HG03439 (cell line): Measurements from ENCODE around the gene SPATA13.

Experiments used
- ATAC-seq: cut with Tn5 transposase; IDR thresholded peaks from one replicate; pipeline ENCODE4 v1.9.1; 2021; ENCODE audit warnings: mild to moderate bottlenecking, moderate library complexity; ENCODE audit not compliant: unreplicated experiment

Gene SPATA13

DNA sequence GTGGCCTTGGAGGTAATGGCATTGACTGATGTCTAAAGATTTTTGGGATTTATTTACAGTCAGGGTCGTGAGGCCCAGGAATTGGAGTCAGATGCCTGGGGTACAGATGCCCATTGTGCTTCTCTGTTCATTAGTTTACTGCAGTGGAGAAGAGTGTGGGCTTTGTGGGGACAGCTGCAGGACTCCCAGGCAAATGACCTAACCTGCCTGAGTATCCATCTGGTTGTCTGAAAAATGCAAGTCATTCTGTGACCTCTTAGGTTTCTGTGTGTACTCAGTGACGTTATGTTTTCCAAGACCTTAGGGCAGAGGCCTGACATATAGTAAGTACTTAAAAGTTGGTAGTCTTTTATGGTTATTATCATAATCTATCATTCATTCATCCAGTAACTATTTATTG, 60.5 kb downstream of the SPATA13 start:
- ATAC-seq: no peak

DNA sequence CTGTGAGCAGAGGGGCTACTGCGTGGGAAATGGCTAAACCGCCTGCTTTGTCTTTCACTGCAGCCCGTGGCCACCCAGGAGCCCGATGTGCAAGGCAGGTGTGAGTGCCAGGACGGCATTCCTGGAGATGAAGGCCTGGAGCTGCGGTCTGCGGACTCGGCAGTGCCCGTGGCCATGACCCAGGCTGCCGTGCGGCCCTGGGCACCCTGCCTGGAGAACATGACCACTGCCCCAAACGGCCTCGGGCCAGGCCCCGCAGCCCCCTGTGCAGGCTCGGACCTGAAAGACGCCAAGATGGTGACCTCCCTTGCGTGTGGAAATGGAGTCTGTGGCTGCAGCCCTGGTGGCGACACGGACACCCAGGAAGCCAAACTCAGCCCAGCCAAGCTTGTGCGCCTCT, 62.2 kb downstream of the SPATA13 start:
- no peak for ATAC-seq

- no peak for ATAC-seq
Measured at GRCh38 chr13:24223341-24224231, 63.1 kb downstream of the SPATA13 start.

GRCh38 chr13:24224232-24224680, 63.7 kb downstream of the SPATA13 start:
- ATAC-seq: no peak

DNA sequence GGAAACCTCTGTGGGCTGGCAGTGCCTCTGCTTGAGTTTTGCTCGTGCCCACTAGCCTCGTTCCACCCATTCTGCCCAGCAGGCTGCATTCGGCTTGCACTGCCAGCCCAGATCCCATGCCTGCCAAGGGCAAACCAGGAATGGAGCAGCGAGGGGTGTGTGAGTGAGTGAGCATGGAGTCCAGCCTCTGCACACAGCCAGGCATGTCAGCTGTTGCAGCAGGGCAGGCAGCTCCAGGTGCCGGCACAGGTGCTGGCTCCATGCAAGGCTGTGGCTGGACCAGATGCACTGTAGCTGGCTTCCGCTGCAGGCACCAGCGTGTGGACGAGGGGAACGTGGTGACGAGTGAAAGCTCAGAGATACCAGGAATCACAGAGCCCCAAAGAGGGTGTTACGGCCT, 64.5 kb downstream of the SPATA13 start:
- no peak for ATAC-seq

- no peak for ATAC-seq
Measured at GRCh38 chr13:24225930-24226329, 65.4 kb downstream of the SPATA13 start.

DNA sequence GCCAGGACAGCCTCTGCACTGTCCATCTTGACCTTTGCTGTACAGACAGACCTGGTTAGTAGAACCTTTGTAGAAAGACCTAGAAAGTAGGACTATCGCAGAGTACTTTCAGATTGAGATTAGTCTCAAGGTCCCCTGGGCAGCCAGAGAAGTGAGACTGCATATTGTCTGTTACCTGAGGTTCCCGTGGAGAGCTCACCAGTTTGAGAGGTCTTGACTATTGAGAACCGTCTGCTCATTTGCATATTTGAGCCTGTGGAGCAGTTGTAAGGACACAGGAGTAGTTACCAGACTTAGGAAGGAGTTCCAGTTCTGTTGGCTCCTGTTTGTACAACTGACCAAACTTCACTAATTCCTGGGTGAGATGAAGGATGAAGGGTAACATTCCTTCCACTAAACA, 66.2 kb downstream of the SPATA13 start:
- no peak for ATAC-seq

DNA sequence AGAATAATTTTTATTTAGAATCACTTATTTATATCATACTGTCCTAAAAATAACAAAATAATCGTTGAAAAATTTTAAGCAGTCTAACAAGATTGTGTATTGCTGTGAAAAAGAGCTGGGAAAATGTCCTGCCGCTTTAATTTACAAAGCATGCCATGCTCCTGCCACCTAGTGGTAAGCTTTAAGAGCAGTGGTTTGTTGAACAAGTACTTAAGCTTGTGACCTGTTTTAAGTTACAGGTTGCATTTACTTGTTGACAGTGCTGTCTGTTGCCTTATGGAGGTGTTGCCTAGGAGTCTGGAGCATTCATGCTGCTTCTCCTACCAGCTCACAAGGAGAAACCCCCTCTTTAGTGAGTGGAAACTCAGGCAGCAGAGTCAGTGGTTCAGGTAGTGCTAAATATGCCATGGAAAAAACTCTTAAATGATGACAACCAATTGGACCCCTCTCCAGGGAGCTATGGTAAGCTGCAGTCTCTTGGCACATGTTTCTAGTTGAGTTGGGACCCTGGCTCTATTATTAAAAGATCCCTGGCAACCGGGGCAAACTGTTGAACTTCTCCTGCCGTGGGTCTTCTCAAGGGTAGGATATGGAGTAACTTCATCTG, 68.4 kb downstream of the SPATA13 start:
- no peak for ATAC-seq

DNA sequence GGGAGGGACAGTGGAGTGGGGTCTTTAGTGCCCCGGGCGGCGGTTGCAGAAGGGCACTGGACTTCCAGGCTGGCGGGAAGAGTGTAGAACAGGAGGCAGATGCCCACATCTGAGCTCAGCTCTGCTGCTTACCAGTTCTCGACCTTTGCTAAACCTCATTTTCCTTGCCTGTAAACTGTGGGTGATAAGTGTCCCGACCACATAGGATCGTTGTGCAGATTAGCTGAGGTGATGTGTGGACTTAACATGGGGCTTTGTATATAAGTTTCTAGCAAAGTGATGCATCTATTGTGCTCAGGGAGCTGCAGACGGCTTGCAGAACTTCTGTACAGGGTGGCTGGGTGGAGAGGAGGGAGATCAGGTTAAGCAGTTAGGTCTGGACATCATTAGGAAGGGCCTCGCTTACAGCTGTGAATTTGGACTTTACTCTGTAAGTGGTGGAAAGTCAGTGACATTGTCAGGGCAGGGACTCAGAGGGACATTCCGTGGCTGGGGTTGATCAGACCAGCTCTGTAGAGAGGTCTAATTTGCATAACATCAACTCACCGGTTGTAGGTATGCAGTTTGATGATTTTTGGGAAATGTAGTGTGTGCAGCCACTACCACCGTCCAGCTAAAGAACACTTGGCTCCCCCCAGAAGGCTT, 70.0 kb downstream of the SPATA13 start:
- no peak for ATAC-seq

GRCh38 chr13:24231377-24231776, 70.9 kb downstream of the SPATA13 start:
- ATAC-seq: no peak

GRCh38 chr13:24232037-24232436, 71.5 kb downstream of the SPATA13 start:
- no peak for ATAC-seq

DNA sequence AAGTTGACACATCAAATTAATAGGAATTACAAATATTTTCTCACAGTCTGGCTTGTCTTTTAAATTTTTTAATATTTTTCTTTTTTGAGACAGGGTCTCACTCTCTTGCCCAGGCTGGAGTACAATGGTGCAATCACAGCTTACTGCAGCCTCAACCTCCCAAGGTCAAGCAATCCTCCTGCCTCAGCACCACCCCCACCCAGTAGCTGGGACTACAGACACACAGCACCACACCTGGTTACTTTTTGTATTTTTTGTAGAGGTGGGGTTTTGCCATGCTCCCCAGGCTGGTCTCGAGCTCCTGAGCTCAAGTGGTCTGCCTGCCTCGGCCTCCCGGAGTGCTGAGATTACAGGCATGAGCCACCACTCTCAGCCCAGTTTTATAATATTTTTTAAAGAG, 72.0 kb downstream of the SPATA13 start:
- no peak for ATAC-seq

- no peak for ATAC-seq
Measured at GRCh38 chr13:24233351-24233901, 72.9 kb downstream of the SPATA13 start.

DNA sequence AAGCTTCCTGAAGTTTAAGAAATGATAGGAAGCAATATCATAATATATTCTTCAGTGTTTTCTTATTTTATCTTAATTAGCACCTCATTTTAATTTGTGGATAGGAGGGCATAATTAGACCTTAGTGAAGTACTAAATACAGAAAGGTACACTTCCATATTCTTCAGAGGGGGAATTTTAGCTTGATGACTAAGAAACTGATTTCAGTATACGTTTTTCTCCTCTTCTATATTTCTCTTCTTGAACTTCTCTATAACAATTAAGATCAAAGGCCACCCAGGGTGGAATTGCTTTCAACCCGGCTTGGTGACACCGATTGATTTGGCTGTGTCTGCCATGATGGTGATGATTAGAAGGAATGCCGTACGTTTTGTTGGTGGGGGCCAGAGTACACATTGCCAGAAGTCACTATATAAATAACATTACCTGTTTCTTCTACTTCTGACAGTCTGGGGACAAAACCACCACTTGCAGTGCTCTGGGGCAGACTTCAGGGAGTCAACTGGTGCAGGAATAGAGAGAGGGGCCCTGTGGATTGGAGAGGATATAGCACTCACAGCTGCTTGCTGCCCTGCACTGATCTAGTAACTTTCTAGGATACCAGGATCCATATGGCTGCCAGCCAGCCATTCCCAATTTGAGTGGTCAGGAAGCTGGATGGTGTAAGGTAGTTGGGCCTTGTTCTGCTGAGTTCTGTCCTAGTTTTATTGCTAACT, 73.8 kb downstream of the SPATA13 start:
- ATAC-seq: no peak

GRCh38 chr13:24237356-24237755, 76.8 kb downstream of the SPATA13 start:
- no peak for ATAC-seq

- ATAC-seq: no peak
Measured at GRCh38 chr13:24241336-24241735, 80.8 kb downstream of the SPATA13 start.

GRCh38 chr13:24242100-24242499, 81.6 kb downstream of the SPATA13 start:
- no peak for ATAC-seq

- no peak for ATAC-seq
Measured at GRCh38 chr13:24243302-24243701, 82.8 kb downstream of the SPATA13 start.

DNA sequence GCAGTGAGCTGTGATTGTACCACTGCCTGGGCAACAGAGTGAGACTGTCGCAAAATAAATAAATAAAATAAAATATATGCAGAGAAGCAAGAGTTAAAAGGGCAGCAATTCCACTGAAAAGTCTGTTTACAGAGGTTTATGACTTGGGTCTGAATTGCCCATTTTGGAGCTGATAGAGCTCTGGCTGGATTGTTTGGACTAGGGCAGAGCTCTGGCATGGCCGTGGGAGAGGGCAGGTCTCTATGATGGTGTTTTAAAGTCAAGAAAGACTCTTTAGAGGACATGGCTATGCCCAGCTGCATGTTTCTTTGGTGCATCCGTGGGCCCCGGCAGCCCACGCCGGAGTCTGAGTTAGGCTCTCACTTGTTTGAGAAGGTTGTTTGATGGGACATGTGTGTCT, 84.3 kb downstream of the SPATA13 start:
- ATAC-seq: no peak

DNA sequence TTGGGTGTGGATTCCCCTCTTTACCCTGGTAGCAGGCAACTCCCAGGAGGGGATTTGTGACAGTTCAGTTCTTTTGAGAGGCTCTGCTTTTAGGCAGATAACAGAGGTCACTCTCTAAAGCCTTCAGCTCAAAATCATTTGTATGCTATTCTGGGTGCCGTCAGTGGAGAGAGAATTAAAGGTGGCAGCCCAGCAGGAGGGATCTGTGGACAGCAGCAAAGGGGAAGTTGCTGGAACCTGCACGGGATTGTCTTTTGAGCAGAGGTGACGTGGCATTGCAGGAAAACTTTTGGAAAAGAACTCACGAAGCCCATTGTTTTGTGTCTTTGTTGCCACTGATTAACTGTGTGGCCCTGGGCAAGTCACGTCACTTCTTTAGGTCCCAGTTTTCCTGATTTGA, 86.5 kb downstream of the SPATA13 start:
- ATAC-seq: no peak

- no peak for ATAC-seq
Measured at GRCh38 chr13:24249624-24250023, 89.1 kb downstream of the SPATA13 start.
